Smooth muscle cell (in vitro differentiated cells): ENCODE measurements around the gene JARID2. TPM values are rescaled to one million over a fixed set of nuclear protein-coding genes. Genes with fewer than 3 reads are reported as not detected.

Source experiments
- DNase-seq: peaks from one replicate; lab custom pipeline; 2025; ENCODE audit not compliant: unreplicated experiment; lab: John Stamatoyannopoulos, UW
- H2AFZ ChIP-seq: fragments of 200-600 bp; sonication (generic); 2 replicates; pipeline ENCODE4 v1.6.0; 2016; ENCODE audit warnings: antibody characterized with exemption, low read depth, mild to moderate bottlenecking
- H3F3A ChIP-seq: fragments of 200-600 bp; sonication (generic); 2 replicates; pipeline ENCODE4 v1.6.0; 2017; ENCODE audit warnings: antibody characterized with exemption, low read depth
- H3K27ac ChIP-seq: fragments of 200-600 bp; sonication (generic); 2 replicates; pipeline ENCODE4 v1.5.1; 2016; ENCODE audit warnings: low read depth, mild to moderate bottlenecking
- H3K27me3 ChIP-seq: fragments of 200-600 bp; sonication (generic); 2 replicates; pipeline ENCODE4 v1.6.1; 2016; ENCODE audit warnings: low read depth, mild to moderate bottlenecking
- H3K36me3 ChIP-seq: fragments of 200-600 bp; sonication (generic); 2 replicates; pipeline ENCODE4 v1.5.1; 2016; ENCODE audit warnings: low read depth
- H3K4me1 ChIP-seq: fragments of 200-600 bp; sonication (generic); 2 replicates; pipeline ENCODE4 v1.5.1; 2016; ENCODE audit warnings: low read depth
- H3K4me2 ChIP-seq: fragments of 200-600 bp; sonication (generic); 2 replicates; pipeline ENCODE4 v1.6.0; 2016; ENCODE audit warnings: mild to moderate bottlenecking
- H3K4me3 ChIP-seq: fragments of 200-600 bp; sonication (generic); 2 replicates; pipeline ENCODE4 v1.5.1; 2016; ENCODE audit warnings: mild to moderate bottlenecking
- H3K79me2 ChIP-seq: fragments of 200-600 bp; sonication (generic); 2 replicates; pipeline ENCODE4 v1.6.0; 2016; ENCODE audit warnings: low read depth, mild to moderate bottlenecking
- H3K9ac ChIP-seq: fragments of 200-600 bp; sonication (generic); 2 replicates; pipeline ENCODE4 v1.6.0; 2016; ENCODE audit warnings: low read depth
- H3K9me3 ChIP-seq: fragments of 200-600 bp; sonication (generic); replicated peaks from 2 replicates; pipeline ENCODE4 v1.5.1; 2016; ENCODE audit warnings: low read depth
- H4K20me1 ChIP-seq: fragments of 200-600 bp; sonication (generic); 2 replicates; pipeline ENCODE4 v1.6.0; 2016; ENCODE audit warnings: low read depth
- WGBS: methylation state at CpG from one replicate; pipeline ENCODE4 v1.1.7; 2016; ENCODE audit warnings: low lambda C conversion rate; 5-methylcytosine and 5-hydroxymethylcytosine counted together
- polyA plus RNA-seq: library from polyadenylated mRNA; unstranded; fragments of >200 nt; fragmentation: Nextera tagmentation; extraction: Ambion mirVana; gene quantifications from 2 replicates; pipeline ENCODE4 v1.2.1, GENCODE V29; 2016
- total RNA-seq: library from RNA; depleted of rRNA; stranded (reverse); fragments of >200 nt; gene quantifications from 2 replicates; pipeline ENCODE4 v1.2.3, GENCODE V29; 2014
- TF ChIP-seq, protein P1 (sequence below): fragments of 200-600 bp; sonication (generic); IDR thresholded peaks from 2 replicates; pipeline ENCODE4 v1.5.1; 2017; ENCODE audit warnings: borderline replicate concordance, mild to moderate bottlenecking, antibody characterized with exemption; ENCODE audit not compliant: insufficient read depth, poor library complexity, severe bottlenecking

JARID2 gene
- total and polyA plus RNA-seq, 2 experiments from 2014 or later, result 5.2 to 10.2 TPM

DNA sequence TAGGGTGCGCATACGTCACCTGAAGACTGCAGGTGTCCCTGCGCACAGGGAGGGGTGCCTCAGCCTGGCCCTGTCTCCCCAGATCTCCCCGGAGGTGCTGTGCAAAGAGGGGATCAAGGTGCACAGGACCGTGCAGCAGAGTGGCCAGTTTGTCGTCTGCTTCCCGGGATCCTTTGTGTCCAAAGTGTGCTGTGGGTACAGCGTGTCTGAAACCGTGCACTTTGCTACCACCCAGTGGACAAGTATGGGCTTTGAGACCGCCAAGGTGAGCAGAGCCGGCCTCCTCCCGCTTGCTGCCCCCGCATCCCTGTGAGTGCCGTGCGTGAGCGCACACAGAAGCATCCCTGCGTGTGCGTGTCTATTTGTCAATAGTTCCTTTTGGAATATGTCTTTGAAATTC is 266.3 kb downstream of the JARID2 start:
- TF ChIP-seq, protein P1, sequence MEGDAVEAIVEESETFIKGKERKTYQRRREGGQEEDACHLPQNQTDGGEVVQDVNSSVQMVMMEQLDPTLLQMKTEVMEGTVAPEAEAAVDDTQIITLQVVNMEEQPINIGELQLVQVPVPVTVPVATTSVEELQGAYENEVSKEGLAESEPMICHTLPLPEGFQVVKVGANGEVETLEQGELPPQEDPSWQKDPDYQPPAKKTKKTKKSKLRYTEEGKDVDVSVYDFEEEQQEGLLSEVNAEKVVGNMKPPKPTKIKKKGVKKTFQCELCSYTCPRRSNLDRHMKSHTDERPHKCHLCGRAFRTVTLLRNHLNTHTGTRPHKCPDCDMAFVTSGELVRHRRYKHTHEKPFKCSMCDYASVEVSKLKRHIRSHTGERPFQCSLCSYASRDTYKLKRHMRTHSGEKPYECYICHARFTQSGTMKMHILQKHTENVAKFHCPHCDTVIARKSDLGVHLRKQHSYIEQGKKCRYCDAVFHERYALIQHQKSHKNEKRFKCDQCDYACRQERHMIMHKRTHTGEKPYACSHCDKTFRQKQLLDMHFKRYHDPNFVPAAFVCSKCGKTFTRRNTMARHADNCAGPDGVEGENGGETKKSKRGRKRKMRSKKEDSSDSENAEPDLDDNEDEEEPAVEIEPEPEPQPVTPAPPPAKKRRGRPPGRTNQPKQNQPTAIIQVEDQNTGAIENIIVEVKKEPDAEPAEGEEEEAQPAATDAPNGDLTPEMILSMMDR, result no peak
- no peaks in the 10 kb centered on the region for H3F3A ChIP-seq
- DNase-seq, result no peak
- peaks cover 35% of the 10 kb centered on the region for H4K20me1 ChIP-seq
- H3K27ac ChIP-seq, result no peak overlapping the region
- H2AFZ ChIP-seq, result no peak overlapping the region
- no peaks in the 10 kb centered on the region for H3K27me3 ChIP-seq
- H3K9me3 ChIP-seq, result no peaks in the 10 kb centered on the region
- no peak overlapping the region for H3K9ac ChIP-seq
- no peaks in the 10 kb centered on the region for H3K79me2 ChIP-seq
- no peaks in the 10 kb centered on the region for H3K36me3 ChIP-seq
- H3K4me1 ChIP-seq, result no peaks in the 10 kb centered on the region
- H3K4me3 ChIP-seq, result no peak overlapping the region
- 95% methylated on average over 18 of the region's 18 CpGs for WGBS
- H3K4me2 ChIP-seq, result no peak overlapping the region

DNA sequence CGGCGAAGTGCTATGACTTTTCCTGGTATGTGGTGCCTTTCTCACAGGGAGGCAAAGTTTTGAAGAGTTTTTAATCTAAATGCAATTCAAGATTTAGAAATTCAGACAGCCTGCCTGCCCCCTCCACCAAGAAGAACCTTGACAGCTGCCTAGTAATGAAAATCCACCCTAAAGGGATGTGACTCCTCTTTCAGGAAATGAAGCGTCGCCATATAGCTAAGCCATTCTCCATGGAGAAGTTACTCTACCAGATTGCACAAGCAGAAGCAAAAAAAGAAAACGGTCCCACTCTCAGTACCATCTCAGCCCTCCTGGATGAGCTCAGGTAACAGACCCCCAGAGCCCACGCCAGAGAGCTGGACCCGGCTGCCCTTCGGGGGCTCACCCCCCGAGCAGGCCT is 266.9 kb downstream of the JARID2 start:
- no peaks in the 10 kb centered on the region for H3K4me1 ChIP-seq
- no peaks in the 10 kb centered on the region for H3K79me2 ChIP-seq
- TF ChIP-seq, protein P1, result no peak
- no peak overlapping the region for H3K9ac ChIP-seq
- no peak overlapping the region for H3K4me2 ChIP-seq
- no peaks in the 10 kb centered on the region for H3F3A ChIP-seq
- H3K27ac ChIP-seq, result no peak overlapping the region
- DNase-seq, result no peak
- no peak overlapping the region for H2AFZ ChIP-seq
- no peaks in the 10 kb centered on the region for H3K9me3 ChIP-seq
- no peak overlapping the region for H3K4me3 ChIP-seq
- no peaks in the 10 kb centered on the region for H3K27me3 ChIP-seq
- peaks cover 29% of the 10 kb centered on the region for H4K20me1 ChIP-seq
- WGBS, result 93% methylated on average over 9 of the region's 9 CpGs
- no peaks in the 10 kb centered on the region for H3K36me3 ChIP-seq

DNA sequence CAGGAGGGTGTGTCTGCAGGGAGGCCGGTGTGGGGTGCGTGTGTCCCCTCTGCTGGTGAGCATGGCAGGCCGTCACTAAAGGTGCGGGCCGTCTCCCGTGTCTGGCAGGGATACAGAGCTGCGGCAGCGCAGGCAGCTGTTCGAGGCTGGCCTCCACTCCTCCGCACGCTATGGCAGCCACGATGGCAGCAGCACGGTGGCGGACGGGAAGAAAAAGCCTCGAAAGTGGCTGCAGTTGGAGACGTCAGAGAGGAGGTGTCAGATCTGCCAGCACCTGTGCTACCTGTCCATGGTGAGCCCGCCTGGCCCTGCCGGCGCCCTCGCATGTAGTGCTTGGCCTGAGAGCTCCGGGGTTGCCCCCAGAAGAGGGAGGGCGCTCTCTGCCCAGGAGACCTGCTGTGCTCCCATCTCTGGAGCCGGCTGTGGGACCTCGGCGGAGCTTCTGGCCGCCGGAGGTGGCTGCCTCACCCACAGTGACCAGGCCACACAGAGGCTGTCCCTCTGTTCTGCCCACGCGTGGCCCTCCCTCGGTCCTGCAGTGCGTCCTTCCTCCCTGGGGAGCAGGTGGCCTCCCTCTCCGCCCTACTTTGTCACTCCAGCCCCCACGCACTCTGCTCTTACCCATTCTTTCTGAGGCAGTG is 267.4 kb downstream of the JARID2 start:
- Histone ChIP-seq H3K27me3 (no peaks in the 10 kb centered on the region), H4K20me1 (peaks cover 24% of the 10 kb centered on the region), H3K4me1 (no peaks in the 10 kb centered on the region), H2AFZ (no peak overlapping the region), H3K4me3 (no peak overlapping the region), H3K79me2 (no peaks in the 10 kb centered on the region), H3K9ac (no peak overlapping the region), H3K4me2 (no peak overlapping the region), H3K36me3 (no peaks in the 10 kb centered on the region), H3K9me3 (no peaks in the 10 kb centered on the region), H3F3A (no peaks in the 10 kb centered on the region), H3K27ac (no peak overlapping the region)
- TF ChIP-seq, protein P1, result no peak
- no peak for DNase-seq
- 95% methylated on average over 33 of the region's 34 CpGs for WGBS
